GM12891 (cell line): ENCODE measurements around the gene SP100.

Source experiments
- POLR2A ChIP-seq: IDR thresholded peaks from 2 replicates; pipeline ENCODE4 v1.6.1; 2011; ENCODE audit warnings: low read depth, low read length, control low read depth
- POLR2AphosphoS5 ChIP-seq: IDR thresholded peaks from 2 replicates; pipeline ENCODE4 v1.6.1; 2011; ENCODE audit warnings: low read depth, low read length, control low read depth
- POU2F2 ChIP-seq: IDR thresholded peaks from 2 replicates; pipeline ENCODE4 v1.6.1; 2011; ENCODE audit warnings: low read depth, mild to moderate bottlenecking, control low read depth, low read length, moderate library complexity
- TAF1 ChIP-seq: IDR thresholded peaks from 2 replicates; pipeline ENCODE4 v1.6.1; 2011; ENCODE audit warnings: low read depth, low read length, control low read depth

DNA sequence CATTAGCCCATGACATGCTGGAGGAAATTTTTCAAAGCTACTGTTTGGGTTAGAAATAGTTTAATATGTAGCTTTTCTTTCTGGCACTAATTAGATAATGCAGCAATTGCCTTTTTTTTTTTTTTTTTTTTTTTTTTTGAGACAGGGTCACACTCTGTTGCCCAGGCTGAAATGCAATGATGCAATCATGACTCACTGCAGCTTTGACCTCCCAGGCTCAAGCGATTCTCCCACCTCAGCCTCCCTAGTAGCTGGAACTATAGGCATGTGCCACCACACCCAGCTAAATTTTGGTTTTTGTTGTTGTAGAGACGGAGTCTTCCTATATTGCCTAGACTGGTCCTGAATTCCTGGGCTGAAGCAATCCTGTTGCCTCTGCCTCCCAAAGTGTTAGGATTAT, 136.2 kb downstream of the SP100 start:
- TF ChIP-seq POLR2AphosphoS5 (no peak), TAF1 (no peak), POLR2A (no peak), POU2F2 (no peak)
